Hematopoietic multipotent progenitor cell (in vitro differentiated cells): Measurements from ENCODE around the gene DUOX1. TPM values are rescaled to one million over a fixed set of nuclear protein-coding genes. Genes with fewer than 3 reads are reported as not detected.
"Not testable (repeated sequence)": the region's sequence is repeated elsewhere in the genome, so short reads cannot be mapped to it uniquely, and the experiment has no call there.

Source experiments
- DNase-seq, 3 donors: peaks; one replicate each; pipeline ENCODE4 v3.0.0-alpha.2; 2011 to 2015; ENCODE audit warnings: low read depth in 2 of 3, low spot score in 2 of 3
- total RNA-seq: library from RNA; depleted of rRNA; stranded (reverse); fragments of >200 nt; gene quantifications from one replicate; pipeline ENCODE4 v1.2.3, GENCODE V29; 2012

Gene DUOX1
- total RNA-seq = under 0.01 TPM

GRCh38 chr15:45129651-45130129 is at the start of gene DUOX1, which contains the start of gene DUOXA1:
DUOX1 (plus strand) TSS chr15:45129994; CDS start chr15:45131967, 1,973 bp downstream.
DUOXA1 (minus strand) TSS chr15:45129879; CDS start chr15:45123014, 6,865 bp downstream.
- DNase-seq = peak in 1 of 3 donors; percentile 31

- DNase-seq = not testable (repeated sequence)
Observed at GRCh38 chr15:45080593-45080992, 49.2 kb upstream of the DUOX1 start.

- DNase-seq = not testable (repeated sequence)
Observed at GRCh38 chr15:45082412-45082811, 47.4 kb upstream of the DUOX1 start.

GRCh38 chr15:45083223-45083622 is 46.6 kb upstream of the DUOX1 start:
- DNase-seq = no peak

- DNase-seq = no peak
Observed at GRCh38 chr15:45084163-45084562, 45.6 kb upstream of the DUOX1 start.

DNA sequence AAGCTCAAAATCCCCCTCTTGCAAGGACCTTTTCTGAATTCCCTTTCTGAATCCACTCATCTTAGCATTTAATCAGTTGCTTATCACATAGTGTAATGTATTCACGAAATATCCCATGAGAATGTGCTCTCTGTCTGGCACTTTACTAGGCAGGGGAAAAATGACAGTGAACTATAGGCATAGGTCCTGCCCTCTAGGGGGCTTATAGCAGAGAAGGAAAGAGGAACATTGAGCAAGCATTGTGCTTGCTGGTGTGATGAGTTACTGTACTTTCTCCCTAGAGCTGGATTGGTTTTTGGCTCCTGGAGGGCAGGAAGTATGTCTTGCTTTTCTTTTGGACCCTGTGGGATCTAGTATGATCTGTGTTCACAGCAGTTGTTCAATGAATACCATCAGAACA is 42.3 kb upstream of the DUOX1 start:
- peak in 1 of 3 donors; percentile 12 for DNase-seq

DNA sequence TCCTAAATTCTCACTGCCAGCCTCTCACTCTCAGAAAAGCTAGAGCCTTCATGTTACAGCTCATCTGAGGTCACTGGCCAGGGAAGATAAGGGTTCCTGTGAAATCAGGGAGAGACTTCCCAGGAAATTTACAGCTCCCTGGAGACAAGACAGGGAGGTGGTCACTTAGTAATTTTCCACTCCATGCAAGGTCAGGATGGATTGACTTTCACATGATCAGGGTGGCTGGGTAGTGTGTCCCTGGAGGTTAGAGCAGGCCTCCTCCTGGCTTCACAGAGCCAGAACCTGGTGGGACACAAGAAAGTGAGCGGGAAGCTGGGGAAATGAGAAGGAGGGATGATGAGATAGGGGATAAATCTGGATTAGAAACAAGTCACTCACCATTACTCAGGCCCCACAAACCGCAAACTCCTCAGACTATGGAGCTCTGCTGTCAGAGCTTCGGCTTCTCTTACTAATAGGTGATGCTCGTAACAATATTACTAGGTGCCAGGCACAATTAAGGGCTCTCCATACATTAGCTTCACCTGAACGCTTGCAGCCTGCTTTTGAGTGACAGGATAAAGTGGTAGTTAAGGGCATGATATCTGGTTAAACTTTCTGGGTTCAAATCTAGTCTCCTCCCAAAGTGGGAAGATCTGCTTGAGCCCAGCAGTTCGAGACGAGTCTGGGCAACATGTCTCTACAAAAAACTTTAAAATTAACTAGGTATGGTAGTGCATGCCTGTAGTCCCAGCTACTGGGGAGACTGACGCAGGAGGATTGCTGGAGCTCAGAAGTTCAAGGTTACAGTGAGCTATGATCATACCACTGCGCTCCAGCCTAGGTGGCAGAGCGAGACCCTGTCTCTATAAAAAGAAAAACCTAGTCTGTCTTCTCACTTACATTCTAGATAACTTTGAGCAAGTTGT is 40.7 kb upstream of the DUOX1 start:
- no peak for DNase-seq

GRCh38 chr15:45089712-45090373 is 40.0 kb upstream of the DUOX1 start:
- DNase-seq = peak in 1 of 3 donors; percentile 23

- DNase-seq = no peak
Observed at GRCh38 chr15:45091161-45091560, 38.6 kb upstream of the DUOX1 start.

DNA sequence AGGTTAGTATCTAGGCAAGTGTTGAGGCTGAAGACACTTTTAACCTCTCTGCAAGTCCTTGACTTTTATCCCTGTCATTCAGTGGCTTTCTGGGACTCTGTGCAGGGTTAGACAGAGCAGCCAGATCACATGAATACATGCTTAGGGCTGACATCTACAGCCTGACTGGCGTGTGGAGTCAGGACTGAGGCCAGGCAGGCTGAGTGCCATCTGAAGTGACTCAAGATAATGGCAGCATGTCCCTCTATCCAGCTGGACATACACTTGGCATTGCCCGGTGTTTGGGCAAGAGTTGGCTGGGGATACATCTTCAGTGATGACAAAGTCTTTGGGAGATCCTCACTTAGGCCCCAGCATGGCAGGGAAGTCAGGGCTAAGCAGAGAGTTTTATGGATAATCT is 38.2 kb upstream of the DUOX1 start:
- no peak for DNase-seq

GRCh38 chr15:45093013-45093412 is 36.8 kb upstream of the DUOX1 start:
- DNase-seq = no peak

DNA sequence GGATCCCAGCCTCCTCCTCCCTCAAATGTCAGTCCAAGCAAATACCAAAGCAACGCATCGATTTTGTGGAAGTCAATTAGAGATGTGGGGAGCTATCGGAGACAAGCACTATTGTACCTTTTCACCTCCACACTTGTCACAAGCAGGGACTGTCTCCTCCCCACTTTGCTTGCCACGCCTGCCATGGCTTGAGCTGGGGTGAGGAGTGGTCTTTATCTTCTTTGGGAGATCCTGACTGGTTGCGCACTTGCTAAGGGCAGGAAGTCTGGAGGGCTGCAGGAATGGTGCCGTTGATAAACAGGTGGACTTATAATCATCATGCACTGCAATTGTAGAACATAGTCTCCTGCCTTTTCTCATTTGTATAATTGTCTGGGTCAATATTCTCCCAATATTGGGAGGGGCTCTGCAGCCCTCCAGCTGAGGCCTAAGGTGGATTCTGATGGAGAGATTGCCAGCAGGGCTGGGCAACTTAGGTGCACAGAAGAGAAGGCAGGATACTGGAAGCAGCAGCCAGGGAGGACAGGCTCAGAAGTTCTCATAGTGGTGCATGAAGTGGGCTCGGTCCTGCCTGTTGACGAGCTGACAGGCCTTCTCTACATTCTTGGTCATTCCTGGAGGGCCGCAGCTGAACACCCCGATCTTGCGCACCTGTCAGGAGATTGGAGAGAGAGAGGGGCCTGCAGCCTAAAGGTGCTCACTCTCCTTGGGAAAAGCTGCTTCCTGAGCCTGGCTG is 36.0 kb upstream of the DUOX1 start:
- DNase-seq = no peak

DNA sequence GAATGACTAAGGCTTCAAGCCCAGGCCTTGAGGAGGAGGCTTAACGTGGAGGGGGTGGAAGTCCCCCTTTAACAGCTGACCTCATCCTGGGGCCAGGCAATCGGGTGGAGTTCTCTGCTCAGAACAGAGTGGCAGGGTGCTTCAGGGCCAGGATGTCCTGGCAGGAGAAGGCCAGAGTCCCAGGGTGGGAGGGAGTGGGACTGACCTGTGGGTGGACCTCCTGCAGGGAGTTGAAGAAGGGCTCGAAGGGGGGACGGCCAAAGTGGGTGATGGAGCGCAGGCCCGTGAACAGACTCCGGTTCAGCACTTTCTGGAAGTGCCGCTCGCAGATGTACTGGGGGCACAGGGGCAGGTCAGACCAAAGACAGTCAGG is 35.5 kb upstream of the DUOX1 start:
- DNase-seq = no peak

GRCh38 chr15:45095661-45096060 is 34.1 kb upstream of the DUOX1 start:
- no peak for DNase-seq

- no peak for DNase-seq
Observed at GRCh38 chr15:45097466-45097865, 32.3 kb upstream of the DUOX1 start.

DNA sequence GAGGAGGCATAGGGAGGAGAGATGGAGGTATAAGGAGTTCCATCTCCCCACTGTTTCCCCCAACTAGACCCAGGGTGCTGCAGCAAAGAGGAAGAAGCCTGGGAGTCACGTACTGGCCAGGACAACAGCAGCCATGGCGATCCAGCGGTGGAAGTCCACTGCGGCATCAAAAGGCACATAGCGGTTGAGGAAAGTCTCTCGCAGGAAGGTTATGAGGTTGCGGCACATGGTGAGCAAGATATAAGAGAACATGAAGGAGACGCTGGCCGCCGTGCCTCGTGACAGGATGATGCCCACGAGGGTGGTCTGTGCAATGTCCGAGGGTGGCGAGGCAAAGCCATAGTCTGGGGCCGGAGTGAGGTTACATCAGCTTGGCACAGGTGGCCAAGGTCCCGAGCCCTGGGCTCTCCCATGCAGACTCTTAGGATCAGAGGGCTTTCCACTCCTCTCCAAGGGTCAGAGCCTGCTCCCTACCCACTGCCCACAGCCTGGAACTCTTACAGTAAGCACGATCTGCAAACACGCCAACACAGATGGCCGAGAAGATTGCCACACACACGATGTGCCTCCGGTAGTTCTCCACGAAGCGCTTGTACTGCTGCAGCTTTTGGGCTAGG is 30.1 kb upstream of the DUOX1 start:
- DNase-seq = no peak

DNA sequence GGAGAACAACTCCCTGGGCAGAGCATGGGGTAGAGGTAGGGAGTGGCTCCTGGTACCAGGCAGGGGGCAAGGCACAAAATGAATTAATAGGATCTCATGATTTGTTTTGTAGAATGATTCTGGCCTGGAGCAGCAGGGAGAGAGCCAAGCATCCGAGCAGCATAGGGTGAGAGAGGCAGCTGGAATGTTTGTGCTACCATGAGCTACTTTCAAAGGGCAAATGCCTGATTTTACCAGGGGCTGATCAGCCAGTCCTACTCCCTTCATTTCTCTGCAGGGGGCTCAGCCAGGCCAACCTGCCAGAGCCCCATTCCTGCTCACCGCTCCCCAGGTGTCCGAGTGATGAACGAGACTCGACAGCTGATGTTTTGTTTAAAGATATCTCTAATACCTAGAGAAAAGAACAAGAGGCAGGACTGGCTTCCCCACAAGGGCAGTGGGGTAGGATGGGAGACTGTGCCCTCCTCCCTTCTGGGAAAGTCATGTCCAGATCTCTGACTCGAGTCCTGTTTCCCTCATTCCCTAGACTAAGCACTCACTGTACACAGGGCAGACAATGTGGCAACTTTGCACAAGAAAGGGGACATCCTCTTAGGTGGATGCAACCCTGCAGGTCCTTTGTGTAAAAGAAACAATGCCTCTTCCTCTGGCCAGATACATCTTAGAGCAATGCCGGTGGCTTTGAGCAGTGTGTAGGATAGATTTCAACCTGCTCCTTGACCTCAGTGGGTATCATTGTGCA is 28.7 kb upstream of the DUOX1 start:
- no peak for DNase-seq

DNA sequence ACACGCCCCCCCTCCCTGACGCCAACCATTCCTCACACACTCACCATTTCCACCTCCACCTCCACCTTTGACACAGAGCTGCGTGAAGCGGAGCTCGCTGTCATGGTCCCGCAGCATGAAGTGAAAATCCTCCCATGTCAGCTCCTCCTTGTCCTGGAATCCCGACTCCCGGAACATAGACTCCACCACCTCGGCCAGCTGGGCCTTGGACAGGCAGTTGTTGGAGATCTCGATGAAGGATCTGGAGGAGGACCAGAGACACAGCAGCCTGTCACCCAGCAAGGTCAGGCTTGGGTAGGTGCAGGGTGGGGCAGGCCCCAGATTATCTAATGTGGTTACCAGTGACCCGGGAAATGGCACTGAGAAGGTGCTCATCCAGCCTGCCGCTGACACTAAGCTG is 28.0 kb upstream of the DUOX1 start:
- no peak for DNase-seq

DNA sequence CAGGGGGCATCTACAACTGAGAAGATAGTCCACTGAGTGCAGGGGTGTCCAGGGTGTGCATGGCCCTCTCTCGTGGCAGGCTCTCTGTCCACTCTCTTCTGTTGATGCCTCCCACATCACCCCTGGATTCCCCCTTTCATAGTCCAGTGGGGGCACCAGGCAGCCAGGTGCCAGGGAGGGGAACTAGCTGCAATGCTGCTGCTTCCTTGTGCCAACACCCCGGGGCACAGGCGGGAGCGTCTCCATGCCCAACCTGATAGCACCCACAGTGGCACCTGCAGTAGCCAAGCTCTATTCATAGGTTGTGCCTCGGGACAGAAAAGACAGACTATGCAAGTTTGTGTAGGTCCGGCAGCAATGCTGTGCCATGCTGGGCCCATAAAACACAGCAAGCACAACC is 27.6 kb upstream of the DUOX1 start:
- no peak for DNase-seq

GRCh38 chr15:45104170-45104569 is 25.6 kb upstream of the DUOX1 start:
- not testable (repeated sequence) for DNase-seq
